ENCODE data around the gene SURF6. TPM values are rescaled to one million over a fixed set of nuclear protein-coding genes. Genes with fewer than 3 reads are reported as not detected.
A peak's percentile ranks its signal among the peaks of the same experiment; 100 is the strongest.

Gene SURF6
- total RNA-seq = 17.4 and 30.8 TPM in 2 replicates

DNA sequence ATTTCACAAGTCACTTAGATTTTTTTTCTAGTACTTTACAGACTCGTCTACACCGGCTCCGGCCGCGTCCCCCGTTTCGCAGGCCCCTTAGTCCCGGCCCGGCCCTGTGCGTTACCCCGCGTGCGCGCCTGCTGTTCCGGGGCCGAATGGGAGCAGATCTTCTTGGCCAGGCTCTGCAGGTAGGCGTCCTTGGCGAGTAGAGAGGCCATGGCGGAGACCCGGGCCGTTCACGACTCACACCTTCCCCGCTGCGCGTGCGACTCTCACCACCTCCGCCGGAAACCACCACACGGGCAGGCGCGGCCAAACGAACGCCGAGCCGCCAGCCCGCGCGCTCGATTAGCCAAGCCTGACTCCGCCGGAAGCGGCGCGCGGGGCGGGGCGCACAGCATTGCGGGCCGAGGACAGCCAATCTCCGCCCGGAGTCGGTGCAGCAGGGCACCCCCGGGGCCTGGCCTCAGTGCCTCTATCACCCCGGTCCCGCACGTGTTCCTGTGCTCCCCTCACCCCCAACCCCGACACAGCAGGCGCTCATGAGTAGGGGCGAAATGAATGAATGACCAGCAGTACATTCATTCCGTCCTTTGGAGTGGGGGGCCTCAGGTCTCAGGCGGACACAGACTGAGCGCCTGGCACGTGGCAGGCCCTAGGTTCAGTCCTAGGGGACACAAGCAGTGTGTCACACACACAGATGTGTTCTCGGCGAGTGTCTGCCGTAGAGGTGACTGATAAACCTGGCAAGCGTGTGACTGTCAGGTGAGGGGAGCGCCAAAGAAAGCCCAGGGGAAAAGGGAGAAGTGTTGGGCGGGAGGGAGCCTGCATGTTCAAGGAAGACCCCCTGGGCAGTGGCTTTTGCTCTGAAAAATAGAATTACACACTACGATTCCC lies at the start of gene SURF6:
SURF6 (minus strand) TSS at position 265 of the 888 bp plus-strand sequence; CDS start at position 209, 56 bp downstream.
- peak; percentile 42 for DNase-seq (ENCODE audit: low read depth)
- TF ChIP-seq, protein P1, sequence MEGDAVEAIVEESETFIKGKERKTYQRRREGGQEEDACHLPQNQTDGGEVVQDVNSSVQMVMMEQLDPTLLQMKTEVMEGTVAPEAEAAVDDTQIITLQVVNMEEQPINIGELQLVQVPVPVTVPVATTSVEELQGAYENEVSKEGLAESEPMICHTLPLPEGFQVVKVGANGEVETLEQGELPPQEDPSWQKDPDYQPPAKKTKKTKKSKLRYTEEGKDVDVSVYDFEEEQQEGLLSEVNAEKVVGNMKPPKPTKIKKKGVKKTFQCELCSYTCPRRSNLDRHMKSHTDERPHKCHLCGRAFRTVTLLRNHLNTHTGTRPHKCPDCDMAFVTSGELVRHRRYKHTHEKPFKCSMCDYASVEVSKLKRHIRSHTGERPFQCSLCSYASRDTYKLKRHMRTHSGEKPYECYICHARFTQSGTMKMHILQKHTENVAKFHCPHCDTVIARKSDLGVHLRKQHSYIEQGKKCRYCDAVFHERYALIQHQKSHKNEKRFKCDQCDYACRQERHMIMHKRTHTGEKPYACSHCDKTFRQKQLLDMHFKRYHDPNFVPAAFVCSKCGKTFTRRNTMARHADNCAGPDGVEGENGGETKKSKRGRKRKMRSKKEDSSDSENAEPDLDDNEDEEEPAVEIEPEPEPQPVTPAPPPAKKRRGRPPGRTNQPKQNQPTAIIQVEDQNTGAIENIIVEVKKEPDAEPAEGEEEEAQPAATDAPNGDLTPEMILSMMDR (IDR thresholded peaks at IDR 0.05; ENCODE audit: insufficient read depth, low read length, poor library complexity, severe bottlenecking) = no peak
- Histone ChIP-seq H3K36me3 (ENCODE audit: control insufficient read depth, insufficient read depth, low read length) (peaks cover 11% of the 10 kb centered on the region), H3K27me3 (ENCODE audit: control insufficient read depth, insufficient read depth, low read length) (no peaks in the 10 kb centered on the region), H3K4me3 (ENCODE audit: low read depth, low read length) (peak within 1 kb of the TSS; percentile 96)

DNA sequence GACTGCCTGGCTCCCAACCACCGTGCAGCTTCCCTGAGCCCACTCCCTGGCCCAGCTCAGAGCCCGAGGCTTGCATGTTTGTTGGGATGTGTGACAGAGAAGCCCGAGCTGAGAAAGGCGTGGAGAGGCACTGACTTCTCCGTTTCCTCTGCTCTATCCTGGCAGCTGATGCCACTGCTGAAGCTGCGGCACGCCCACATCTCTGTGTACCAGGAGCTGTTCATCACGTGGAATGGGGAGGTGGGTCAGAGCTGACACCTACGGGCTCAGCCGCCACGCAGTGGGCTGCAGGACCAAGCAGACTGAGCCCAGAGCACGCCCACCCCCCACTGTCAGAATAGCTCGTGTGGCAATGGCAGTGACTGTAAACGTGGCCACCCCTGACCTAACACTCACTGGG lies 49.5 kb upstream of the SURF6 start:
- no peaks in the 10 kb centered on the region for H3K36me3 ChIP-seq (ENCODE audit: control insufficient read depth, insufficient read depth, low read length)
- H3K27me3 ChIP-seq (ENCODE audit: control insufficient read depth, insufficient read depth, low read length) = peaks cover under 1% of the 10 kb centered on the region
- TF ChIP-seq, protein P1 (IDR thresholded peaks at IDR 0.05; ENCODE audit: insufficient read depth, low read length, poor library complexity, severe bottlenecking) = no peak
- DNase-seq (ENCODE audit: low read depth) = no peak
- H3K4me3 ChIP-seq (ENCODE audit: low read depth, low read length) = no peak overlapping the region

DNA sequence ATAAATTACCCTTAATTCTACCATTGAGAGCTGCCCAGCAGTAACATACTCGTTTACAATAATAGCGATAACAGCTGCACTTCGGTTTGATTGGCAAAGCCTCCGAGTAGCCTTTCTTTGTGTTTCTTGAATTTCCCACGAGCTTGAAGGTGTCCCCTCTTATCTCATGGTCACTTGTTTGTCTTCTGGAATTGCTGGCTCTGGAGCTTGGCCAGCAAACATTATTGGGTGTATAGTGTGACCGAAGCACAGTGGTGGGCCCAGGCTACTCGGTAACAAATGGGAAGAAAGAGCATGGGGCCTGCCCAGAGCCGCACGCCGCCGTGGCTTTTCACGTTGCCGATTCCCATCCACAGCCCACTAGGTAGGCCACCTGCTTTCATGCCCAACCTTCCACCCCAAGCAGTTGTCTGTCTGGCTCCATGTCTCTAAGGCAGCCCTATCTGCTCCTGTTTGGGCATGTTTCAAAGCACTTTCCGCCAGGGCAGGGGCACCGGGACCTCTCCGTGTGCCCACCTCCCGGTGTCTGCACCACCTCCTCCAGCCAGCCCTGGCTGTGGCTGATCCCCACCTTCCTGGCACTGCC lies 48.8 kb upstream of the SURF6 start:
- TF ChIP-seq, protein P1 (IDR thresholded peaks at IDR 0.05; ENCODE audit: insufficient read depth, low read length, poor library complexity, severe bottlenecking) = no peak
- H3K27me3 ChIP-seq (ENCODE audit: control insufficient read depth, insufficient read depth, low read length) = no peaks in the 10 kb centered on the region

DNA sequence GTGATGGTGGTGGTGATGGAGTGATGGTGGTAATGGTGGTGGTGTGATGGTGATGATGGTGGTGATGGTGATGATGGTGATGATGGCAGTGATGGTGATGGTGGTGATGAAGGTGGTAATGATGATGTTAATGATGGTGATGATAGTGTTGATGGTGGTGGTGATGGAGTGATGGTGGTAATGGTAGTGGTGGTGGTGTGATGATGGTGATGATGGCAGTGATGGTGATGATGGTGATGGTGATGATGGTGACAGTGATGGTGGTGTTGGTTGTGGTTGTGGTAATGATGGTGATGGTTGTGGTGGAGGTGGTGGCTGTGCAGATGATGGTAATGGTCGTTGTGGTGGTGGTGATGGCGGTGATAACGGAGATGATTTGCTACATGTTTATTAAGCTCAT lies 47.5 kb upstream of the SURF6 start:
- no peak overlapping the region for H3K4me3 ChIP-seq (ENCODE audit: low read depth, low read length)
- no peaks in the 10 kb centered on the region for H3K36me3 ChIP-seq (ENCODE audit: control insufficient read depth, insufficient read depth, low read length)
- TF ChIP-seq, protein P1 (IDR thresholded peaks at IDR 0.05; ENCODE audit: insufficient read depth, low read length, poor library complexity, severe bottlenecking) = no peak
- no peaks in the 10 kb centered on the region for H3K27me3 ChIP-seq (ENCODE audit: control insufficient read depth, insufficient read depth, low read length)
- DNase-seq (ENCODE audit: low read depth) = no peak

More for the DNA sequence above, 48.8 kb upstream of the SURF6 start:
- no peak overlapping the region for H3K4me3 ChIP-seq (ENCODE audit: low read depth, low read length)
- H3K36me3 ChIP-seq (ENCODE audit: control insufficient read depth, insufficient read depth, low read length) = no peaks in the 10 kb centered on the region
- DNase-seq (ENCODE audit: low read depth) = no peak

DNA sequence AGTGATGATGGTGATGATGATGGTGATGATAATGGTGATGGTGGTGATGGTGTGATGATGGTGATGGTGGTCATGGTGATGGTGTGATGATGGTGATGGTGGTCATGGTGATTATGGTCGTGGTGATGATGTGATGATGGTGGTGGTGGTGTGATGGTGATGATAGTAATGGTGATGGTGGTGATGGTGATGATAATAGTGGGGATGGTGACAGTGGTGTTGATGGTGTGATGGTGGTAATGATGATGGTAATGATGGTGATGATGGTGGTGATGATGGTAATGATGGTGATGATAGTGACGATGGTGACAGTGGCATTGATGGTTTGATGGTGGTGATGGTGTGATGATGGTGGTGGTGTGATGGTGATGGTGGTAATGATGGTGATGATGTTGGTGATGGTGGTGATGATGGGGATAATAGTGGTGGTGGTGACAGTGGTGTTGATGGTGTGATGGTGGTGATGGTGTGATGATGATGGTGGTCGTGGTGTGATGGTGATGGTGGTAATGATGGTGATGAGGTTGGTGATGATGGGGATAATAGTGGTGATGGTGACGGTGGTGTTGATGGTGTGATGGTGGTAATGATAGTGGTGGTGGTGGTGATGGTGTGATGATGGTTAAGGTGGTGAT lies 46.6 kb upstream of the SURF6 start:
- no peaks in the 10 kb centered on the region for H3K36me3 ChIP-seq (ENCODE audit: control insufficient read depth, insufficient read depth, low read length)
- DNase-seq (ENCODE audit: low read depth) = no peak
- H3K4me3 ChIP-seq (ENCODE audit: low read depth, low read length) = no peak overlapping the region
- TF ChIP-seq, protein P1 (IDR thresholded peaks at IDR 0.05; ENCODE audit: insufficient read depth, low read length, poor library complexity, severe bottlenecking) = no peak
- no peaks in the 10 kb centered on the region for H3K27me3 ChIP-seq (ENCODE audit: control insufficient read depth, insufficient read depth, low read length)
